ENCODE measurements around the gene NAV2.

NAV2 gene

GRCh38 chr11:19843079-19843478 lies 130.4 kb downstream of the NAV2 start:
- no peak for DNase-seq

GRCh38 chr11:19844012-19844411 lies 131.4 kb downstream of the NAV2 start:
- no peak for DNase-seq

- DNase-seq: no peak
Measured at GRCh38 chr11:19844806-19845205, 132.2 kb downstream of the NAV2 start.

GRCh38 chr11:19845626-19846025 lies 133.0 kb downstream of the NAV2 start:
- no peak for DNase-seq

- no peak for DNase-seq
Measured at GRCh38 chr11:19846654-19847305, 134.1 kb downstream of the NAV2 start.

- DNase-seq: no peak
Measured at GRCh38 chr11:19848219-19848618, 135.6 kb downstream of the NAV2 start.

GRCh38 chr11:19849107-19849789 lies 136.6 kb downstream of the NAV2 start:
- no peak for DNase-seq

- no peak for DNase-seq
Measured at GRCh38 chr11:19849947-19850593, 137.4 kb downstream of the NAV2 start.

- DNase-seq: no peak
Measured at GRCh38 chr11:19852288-19852687, 139.7 kb downstream of the NAV2 start.

- no peak for DNase-seq
Measured at GRCh38 chr11:19853016-19853415, 140.4 kb downstream of the NAV2 start.

- no peak for DNase-seq
Measured at GRCh38 chr11:19853920-19854319, 141.3 kb downstream of the NAV2 start.

- no peak for DNase-seq
Measured at GRCh38 chr11:19861171-19861570, 148.5 kb downstream of the NAV2 start.

- DNase-seq: no peak
Measured at GRCh38 chr11:19862091-19862490, 149.5 kb downstream of the NAV2 start.

GRCh38 chr11:19864141-19865140 lies 151.8 kb downstream of the NAV2 start:
- DNase-seq: no peak

- no peak for DNase-seq
Measured at GRCh38 chr11:19866037-19866436, 153.4 kb downstream of the NAV2 start.

- no peak for DNase-seq
Measured at GRCh38 chr11:19866521-19866920, 153.9 kb downstream of the NAV2 start.

- DNase-seq: no peak
Measured at GRCh38 chr11:19867064-19867463, 154.4 kb downstream of the NAV2 start.

GRCh38 chr11:19868281-19868821 lies 155.7 kb downstream of the NAV2 start:
- DNase-seq: no peak

- no peak for DNase-seq
Measured at GRCh38 chr11:19868871-19869270, 156.2 kb downstream of the NAV2 start.

GRCh38 chr11:19869466-19869865 lies 156.8 kb downstream of the NAV2 start:
- no peak for DNase-seq

- DNase-seq: no peak
Measured at GRCh38 chr11:19869946-19870589, 157.4 kb downstream of the NAV2 start.

GRCh38 chr11:19871531-19871930 lies 158.9 kb downstream of the NAV2 start:
- no peak for DNase-seq

Measured in stimulated activated CD4-positive, alpha-beta T cell treated with anti-CD3 and anti-CD28 coated beads, Interleukin-12 subunit alpha, Interleukin-12 subunit beta, amount 100 ng/mL, for 4 hours (primary cell).